Heart left ventricle (tissue), 16 donors: ENCODE measurements around the gene NT5E. TPM values are rescaled to one million over a fixed set of nuclear protein-coding genes. Genes with fewer than 3 reads are reported as not detected.
"Not testable (repeated sequence)": the region's sequence is repeated elsewhere in the genome, so short reads cannot be mapped to it uniquely, and the experiment has no call there.

Experiments used
- ATAC-seq, 4 donors: fragments of 200-7000 bp; cut with Tn5 transposase; one replicate each; pipeline ENCODE4 v1.9.1; 2020 to 2022; ENCODE audit warnings: moderate library complexity in 4 of 4, mild to moderate bottlenecking in 3 of 4, moderate number of reproducible peaks in 1 of 4
- DNase-seq, 5 donors: peaks; one replicate each; pipeline ENCODE4 v3.0.0-alpha.2; 2020
- H3K27ac ChIP-seq, 12 donors: fragments of 200-600 bp; sonication (generic) in 4 of 12; one replicate each; pipeline versions ENCODE4 v1.5.0 to v1.8.0; 2016 to 2022; ENCODE audit warnings: mild to moderate bottlenecking in 2 of 12
- H3K27me3 ChIP-seq, 9 donors: fragments of 200-600 bp; sonication (generic) in 2 of 9; one replicate each; pipeline versions ENCODE4 v1.5.1 to v1.8.0; 2016 to 2022; ENCODE audit warnings: mild to moderate bottlenecking in 3 of 9
- H3K36me3 ChIP-seq, 9 donors: fragments of 200-600 bp; sonication (generic) in 2 of 9; one replicate each; pipeline versions ENCODE4 v1.5.0 to v1.8.0; 2018 to 2022; ENCODE audit warnings: mild to moderate bottlenecking in 2 of 9
- H3K4me1 ChIP-seq, 12 donors: fragments of 200-600 bp; sonication (generic) in 4 of 12; one replicate each; pipeline versions ENCODE4 v1.5.0 to v1.8.0; 2016 to 2022; ENCODE audit warnings: mild to moderate bottlenecking in 3 of 12
- H3K4me3 ChIP-seq, 12 donors: fragments of 200-600 bp; sonication (generic) in 4 of 12; one replicate each; pipeline versions ENCODE4 v1.5.0 to v1.8.0; 2017 to 2022; ENCODE audit warnings: mild to moderate bottlenecking in 9 of 12, moderate library complexity in 4 of 12
- H3K9me3 ChIP-seq, 12 donors: fragments of 200-600 bp; sonication (generic) in 4 of 12; one replicate each; pipeline versions ENCODE4 v1.5.0 to v1.8.0; 2016 to 2022; ENCODE audit warnings: mild to moderate bottlenecking in 1 of 12
- CTCF ChIP-seq, 12 donors: fragments of 200-600 bp; sonication (generic) in 4 of 12; IDR thresholded peaks; one replicate each; pipeline versions ENCODE4 v1.5.0 to v1.8.0; 2018 to 2022; ENCODE audit warnings: antibody characterized with exemption in 12 of 12, mild to moderate bottlenecking in 5 of 12
- POLR2A ChIP-seq, 2 donors: fragments of 450-650 bp; IDR thresholded peaks; one replicate each; pipeline ENCODE4 v1.6.1; 2017; ENCODE audit warnings: antibody characterized with exemption in 2 of 2, mild to moderate bottlenecking in 2 of 2, moderate library complexity in 2 of 2
- whole genome bisulfite sequencing, 4 donors: extraction: QIAGEN DNeasy Blood & Tissue Kit in 2 of 4; methylation state at CpG; one replicate each; pipeline versions ENCODE4 v1.1.5 to v1.1.7; 2013 to 2018; 5-methylcytosine and 5-hydroxymethylcytosine counted together
- intact Hi-C, 10 donors: fragments of 100-400 bp; cut with DNase I; formaldehyde crosslinking; loops; one replicate each; pipeline versions ENCODE4 v1.11.1 to v1.14.2; 2022
- polyA plus RNA-seq, 2 donors: library from polyadenylated mRNA; stranded (reverse); fragments of 200-250 nt; gene quantifications; one replicate each; pipeline ENCODE4 v1.2.3, GENCODE V29; 2013
- total RNA-seq, 9 donors: library from RNA; depleted of rRNA in 2 of 9; stranded (reverse); fragments of >200 nt in 2 of 9; fragmentation: NEBNext Ultra II Directional in 3 of 9; extraction: Animal tissue kit (Norgen Biotek cat#: 25700) in 3 of 9; gene quantifications; one replicate each; pipeline versions ENCODE4 v1.1.0 to v1.2.4, GENCODE V29; 2016 to 2023
- donor health status: ischemic (EF 13 %, LVEDD 7.1; RV severe dilation, severe dysfunction).
- donor health status: healthy with polysubstance abuse.
- donor health status: DM: no; HTN: yes; CAD: no.
- donor health status: DM: no; HTN: no; CAD: no.
- donor health status: ischemic (EF 25% LVEDD 6.9; RV normal size, moderate dysfunction).
- donor health status: ischemic (EF 25% LVEDD 5.7; RV mildly dilated, moderate dysfunction).
- donor health status: healthy.
- donor health status: DM: yes; HTN: yes; CAD: no.
- donor health status: ischemic (EF 35%, LVEDD 5.7; RV mildly dilated, moderate dysfunction).
- donor health status: nonischemic (EF 11% LVEDD 7.7; RV severe dilation, severe dysfunction).
- donor health status: DM: yes; HTN: yes; CAD: no.
- donor health status: PGD.
- donor health status: ischemic (EF 29% LVEDD 5.4; RV normal size, mild dysfunction).
- donor health status: nonischemic (EF 23%, LVEDD 6.1; RV moderate dilation, normal function).

The NT5E gene
- total and polyA plus RNA-seq, 11 donors = 0.88 to 11.0 (median 3.8) TPM

GRCh38 chr6:85506441-85507093 lies 56.7 kb downstream of the NT5E start:
- WGBS, 4 donors = 79 to 85% (median 82%) methylated on average over 8 of the region's 8 CpGs
- H3K36me3 ChIP-seq = peaks cover 0 to 93% (median 65%) of the 10 kb centered on the region in 9 donors
- no peak for DNase-seq
- no peaks in the 10 kb centered on the region for H3K4me1 ChIP-seq
- intact Hi-C loops = no loop called here
- no peaks in the 10 kb centered on the region for H3K9me3 ChIP-seq
- no peak overlapping the region for H3K27ac ChIP-seq
- TF ChIP-seq POLR2A (IDR thresholded peaks at IDR 0.05) = no peak
- TF ChIP-seq CTCF (IDR thresholded peaks at IDR 0.05) = no peak
- H3K4me3 ChIP-seq = no peak overlapping the region
- no peaks in the 10 kb centered on the region for H3K27me3 ChIP-seq
- ATAC-seq = no peak

- H3K4me3 ChIP-seq = no peak overlapping the region
- H3K36me3 ChIP-seq = peaks cover 0 to 93% (median 78%) of the 10 kb centered on the region in 9 donors
- DNase-seq (no peak), ATAC-seq (no peak)
- no peaks in the 10 kb centered on the region for H3K9me3 ChIP-seq
- no peaks in the 10 kb centered on the region for H3K27me3 ChIP-seq
- no peak overlapping the region for H3K27ac ChIP-seq
- intact Hi-C loops = no loop called here
- TF ChIP-seq CTCF (IDR thresholded peaks at IDR 0.05) = no peak
- no peaks in the 10 kb centered on the region for H3K4me1 ChIP-seq
Observed at GRCh38 chr6:85516168-85516567, 66.3 kb downstream of the NT5E start.

- ATAC-seq, H3K4me3 ChIP-seq, H3K27ac ChIP-seq, intact Hi-C loops, H3K27me3 ChIP-seq, DNase-seq, H3K9me3 ChIP-seq, H3K4me1 ChIP-seq: not testable (repeated sequence)
- peaks cover 0 to 97% (median 91%) of the 10 kb centered on the region in 9 donors for H3K36me3 ChIP-seq
- WGBS, 4 donors = 79 to 89% (median 85%) methylated on average over 2 of the region's 2 CpGs
Observed at GRCh38 chr6:85524281-85524680, 74.4 kb downstream of the NT5E start.

GRCh38 chr6:85537055-85537494 lies 87.2 kb downstream of the NT5E start:
- no peak overlapping the region for H3K27ac ChIP-seq
- intact Hi-C loops = loop anchor here in 4 of 10 donors (5.0 to 10.0 kb wide), 4 partner anchors 138 to 185 kb away; no protein-coding TSS in a partner anchor
- 54 to 66% (median 60%) methylated on average over 2 of the region's 2 CpGs for WGBS, 4 donors
- peaks cover 0 to 77% (median 51%) of the 10 kb centered on the region in 9 donors for H3K36me3 ChIP-seq
- TF ChIP-seq POLR2A (IDR thresholded peaks at IDR 0.05) (no peak), CTCF (IDR thresholded peaks at IDR 0.05) (peak; percentile 56 to 77 (median 63))
- H3K27me3 ChIP-seq = no peaks in the 10 kb centered on the region
- ATAC-seq (no peak), DNase-seq (no peak)
- no peak overlapping the region for H3K4me3 ChIP-seq
- H3K9me3 ChIP-seq = no peaks in the 10 kb centered on the region
- H3K4me1 ChIP-seq = no peaks in the 10 kb centered on the region

GRCh38 chr6:85544776-85545175 lies 94.9 kb downstream of the NT5E start:
- Histone ChIP-seq H3K27ac (no peak overlapping the region), H3K36me3 (peaks cover 0 to 100% (median 88%) of the 10 kb centered on the region in 9 donors), H3K27me3 (no peaks in the 10 kb centered on the region), H3K9me3 (no peaks in the 10 kb centered on the region), H3K4me3 (no peak overlapping the region), H3K4me1 (no peaks in the 10 kb centered on the region)
- ATAC-seq (no peak), DNase-seq (no peak)
- TF ChIP-seq CTCF (IDR thresholded peaks at IDR 0.05) (no peak), POLR2A (IDR thresholded peaks at IDR 0.05) (no peak)
- intact Hi-C loops = no loop called here
- 96 to 99% (median 98%) methylated on average over 1 of the region's 1 CpG for WGBS, 4 donors
